A673 (cell line): ENCODE measurements around the gene FRMD4B.

Source experiments
- EZH2 ChIP-seq: fragments of 200-600 bp; sonication (generic); IDR thresholded peaks from 2 replicates; pipeline ENCODE4 v1.6.1; 2017; ENCODE audit warnings: borderline replicate concordance, low read depth, mild to moderate bottlenecking, mixed read lengths, antibody characterized with exemption, low read length; ENCODE audit not compliant: poor library complexity, severe bottlenecking
- TF ChIP-seq, protein P1 (sequence below): fragments of 300-800, 200-600 bp; sonication (generic); conservative IDR thresholded peaks from 2 replicates; pipeline ENCODE4 v1.5.1; 2017; ENCODE audit warnings: low read depth, mild to moderate bottlenecking, antibody characterized with exemption, low read length, moderate library complexity, mixed read lengths

DNA sequence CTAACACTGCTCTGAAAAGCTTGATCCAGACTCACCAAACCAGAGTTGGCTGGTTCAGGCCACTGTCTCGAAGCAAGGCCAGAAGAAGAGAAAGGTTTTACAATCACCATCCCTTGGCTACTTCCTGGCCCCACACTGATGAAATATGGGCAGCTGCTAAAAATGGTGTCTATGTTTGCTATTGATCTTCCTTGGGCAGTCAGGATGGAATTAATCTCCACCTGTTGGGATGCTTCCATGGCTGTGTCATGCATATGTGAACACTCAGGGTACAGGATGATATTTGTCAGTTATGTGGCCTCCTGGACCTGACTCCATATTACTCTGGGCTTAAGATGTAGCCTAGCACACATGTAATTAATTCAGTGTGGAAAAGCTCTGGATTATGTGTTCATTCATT is 61.9 kb downstream of the FRMD4B start:
- TF ChIP-seq, protein P1, sequence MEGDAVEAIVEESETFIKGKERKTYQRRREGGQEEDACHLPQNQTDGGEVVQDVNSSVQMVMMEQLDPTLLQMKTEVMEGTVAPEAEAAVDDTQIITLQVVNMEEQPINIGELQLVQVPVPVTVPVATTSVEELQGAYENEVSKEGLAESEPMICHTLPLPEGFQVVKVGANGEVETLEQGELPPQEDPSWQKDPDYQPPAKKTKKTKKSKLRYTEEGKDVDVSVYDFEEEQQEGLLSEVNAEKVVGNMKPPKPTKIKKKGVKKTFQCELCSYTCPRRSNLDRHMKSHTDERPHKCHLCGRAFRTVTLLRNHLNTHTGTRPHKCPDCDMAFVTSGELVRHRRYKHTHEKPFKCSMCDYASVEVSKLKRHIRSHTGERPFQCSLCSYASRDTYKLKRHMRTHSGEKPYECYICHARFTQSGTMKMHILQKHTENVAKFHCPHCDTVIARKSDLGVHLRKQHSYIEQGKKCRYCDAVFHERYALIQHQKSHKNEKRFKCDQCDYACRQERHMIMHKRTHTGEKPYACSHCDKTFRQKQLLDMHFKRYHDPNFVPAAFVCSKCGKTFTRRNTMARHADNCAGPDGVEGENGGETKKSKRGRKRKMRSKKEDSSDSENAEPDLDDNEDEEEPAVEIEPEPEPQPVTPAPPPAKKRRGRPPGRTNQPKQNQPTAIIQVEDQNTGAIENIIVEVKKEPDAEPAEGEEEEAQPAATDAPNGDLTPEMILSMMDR = no peak
- no peak for TF ChIP-seq EZH2
